HEK293 (cell line): ENCODE data around the gene MYO5B.

Experiments
- CTCF ChIA-PET: fragments of 350-600 bp; formaldehyde crosslinking; extraction: SDS; loops from one replicate; lab custom pipeline; 2021; ENCODE audit warnings: antibody characterized with exemption; lab: Yijun Ruan, JAX
- POLR2A ChIA-PET: fragments of 300-600 bp; formaldehyde crosslinking; extraction: SDS; loops from one replicate; lab custom pipeline; 2020; ENCODE audit warnings: antibody characterized with exemption, inconsistent platforms; lab: Yijun Ruan, JAX
- H3K27ac ChIP-seq: fragments of 200-500 bp; sonication (Bioruptor generic); 2 replicates; pipeline ENCODE4 v1.5.1; 2014; ENCODE audit warnings: low read depth, low read length, control low read depth, inconsistent platforms; ENCODE audit errors: extremely low read depth
- H3K36me3 ChIP-seq, 2 experiments: fragments of 200-500 bp in 1 of 2; sonication (Bioruptor generic) in 1 of 2; 1 replicate in 1 of 2; 2 replicates in 1 of 2; pipeline ENCODE4 v1.5.1; 2014 to 2017; ENCODE audit warnings: inconsistent platforms in 2 of 2, low read length in 2 of 2; ENCODE audit not compliant: control insufficient read depth in 2 of 2, insufficient read depth in 1 of 2
- H3K4me1 ChIP-seq: fragments of 200-500 bp; sonication (Bioruptor generic); 2 replicates; pipeline ENCODE4 v1.5.1; 2014; ENCODE audit warnings: mild to moderate bottlenecking, low read length, inconsistent platforms; ENCODE audit not compliant: control insufficient read depth, insufficient read depth
- H3K4me3 ChIP-seq: 2 replicates; pipeline ENCODE4 v1.5.1; 2011; ENCODE audit warnings: low read depth, mild to moderate bottlenecking, control low read depth, low read length, moderate library complexity
- H3K9me3 ChIP-seq: fragments of 200-500 bp; sonication (Bioruptor generic); 2 replicates; pipeline ENCODE4 v1.5.1; 2014; ENCODE audit warnings: low read depth, low read length, inconsistent platforms; ENCODE audit not compliant: control insufficient read depth, insufficient read depth
- GLI4 ChIP-seq: fragments of 450-650 bp; formaldehyde crosslinking; IDR thresholded peaks from 2 replicates; pipeline ENCODE4 v1.5.1; 2016; ENCODE audit warnings: missing biosample characterization, missing genetic modification characterization
- GLIS2 ChIP-seq: fragments of 450-650 bp; formaldehyde crosslinking; IDR thresholded peaks from 2 replicates; pipeline ENCODE4 v1.5.1; 2016; ENCODE audit warnings: missing biosample characterization, missing genetic modification characterization
- HOXD13 ChIP-seq: sonication (generic); formaldehyde crosslinking; IDR thresholded peaks from 2 replicates; pipeline ENCODE4 v1.8.0; 2022; ENCODE audit warnings: missing genetic modification reagents, borderline replicate concordance
- IKZF3 ChIP-seq: fragments of 450-650 bp; IDR thresholded peaks from 2 replicates; pipeline ENCODE4 v1.5.0; 2018; ENCODE audit warnings: missing biosample characterization, mild to moderate bottlenecking, missing genetic modification characterization, moderate library complexity
- OVOL3 ChIP-seq: fragments of 450-650 bp; formaldehyde crosslinking; IDR thresholded peaks from 2 replicates; pipeline ENCODE4 v1.5.1; 2016; ENCODE audit warnings: missing biosample characterization, missing genetic modification characterization
- REPIN1 ChIP-seq: fragments of 450-650 bp; formaldehyde crosslinking; IDR thresholded peaks from 2 replicates; pipeline ENCODE4 v1.5.1; 2017; ENCODE audit warnings: missing biosample characterization, missing genetic modification characterization, low read depth
- SALL2 ChIP-seq: fragments of 450-650 bp; formaldehyde crosslinking; IDR thresholded peaks from 2 replicates; pipeline ENCODE4 v1.5.0; 2017; ENCODE audit warnings: missing biosample characterization, mild to moderate bottlenecking, missing genetic modification characterization, borderline replicate concordance
- SCRT2 ChIP-seq: fragments of 450-650 bp; formaldehyde crosslinking; IDR thresholded peaks from 2 replicates; pipeline ENCODE4 v1.5.1; 2016; ENCODE audit warnings: missing biosample characterization, missing genetic modification characterization
- ZEB2 ChIP-seq: fragments of 450-650 bp; formaldehyde crosslinking; IDR thresholded peaks from 2 replicates; pipeline ENCODE4 v1.5.1; 2016; ENCODE audit warnings: missing biosample characterization, missing genetic modification characterization
- ZNF114 ChIP-seq: fragments of 450-650 bp; formaldehyde crosslinking; IDR thresholded peaks from 2 replicates; pipeline ENCODE4 v1.5.0; 2017; ENCODE audit warnings: missing biosample characterization, missing genetic modification characterization
- ZNF146 ChIP-seq: fragments of 450-650 bp; formaldehyde crosslinking; IDR thresholded peaks from 2 replicates; pipeline ENCODE4 v1.5.1; 2016; ENCODE audit warnings: missing biosample characterization, missing genetic modification characterization
- ZNF175 ChIP-seq: fragments of 450-650 bp; formaldehyde crosslinking; IDR thresholded peaks from 2 replicates; pipeline ENCODE4 v1.5.1; 2016; ENCODE audit warnings: missing biosample characterization, missing genetic modification characterization
- ZNF24 ChIP-seq: fragments of 450-650 bp; formaldehyde crosslinking; IDR thresholded peaks from 2 replicates; pipeline ENCODE4 v1.5.1; 2016; ENCODE audit warnings: missing biosample characterization, missing genetic modification characterization
- ZNF292 ChIP-seq: fragments of 450-650 bp; formaldehyde crosslinking; IDR thresholded peaks from 2 replicates; pipeline ENCODE4 v1.5.1; 2016; ENCODE audit warnings: low read depth, missing biosample characterization, missing genetic modification characterization, borderline replicate concordance
- ZNF449 ChIP-seq: fragments of 450-650 bp; formaldehyde crosslinking; IDR thresholded peaks from 2 replicates; pipeline ENCODE4 v1.5.1; 2017; ENCODE audit warnings: missing biosample characterization, mild to moderate bottlenecking, missing genetic modification characterization, moderate library complexity
- ZNF48 ChIP-seq: fragments of 450-650 bp; formaldehyde crosslinking; IDR thresholded peaks from 2 replicates; pipeline ENCODE4 v1.5.1; 2016; ENCODE audit warnings: missing biosample characterization, missing genetic modification characterization
- ZNF501 ChIP-seq: fragments of 450-650 bp; formaldehyde crosslinking; IDR thresholded peaks from 2 replicates; pipeline ENCODE4 v1.5.1; 2016; ENCODE audit warnings: missing biosample characterization, missing genetic modification characterization
- ZNF510 ChIP-seq: fragments of 450-650 bp; formaldehyde crosslinking; IDR thresholded peaks from 2 replicates; pipeline ENCODE4 v1.5.1; 2018; ENCODE audit warnings: mild to moderate bottlenecking, missing genetic modification characterization, missing biosample characterization; ENCODE audit not compliant: insufficient replicate concordance
- ZNF548 ChIP-seq: fragments of 450-650 bp; formaldehyde crosslinking; IDR thresholded peaks from 2 replicates; pipeline ENCODE4 v1.5.1; 2016; ENCODE audit warnings: missing biosample characterization, missing genetic modification characterization
- ZNF585B ChIP-seq: fragments of 450-650 bp; formaldehyde crosslinking; IDR thresholded peaks from 2 replicates; pipeline ENCODE4 v1.5.1; 2016; ENCODE audit warnings: missing biosample characterization, missing genetic modification characterization
- ZNF610 ChIP-seq: fragments of 450-650 bp; formaldehyde crosslinking; IDR thresholded peaks from 2 replicates; pipeline ENCODE4 v1.5.1; 2016; ENCODE audit warnings: missing biosample characterization, missing genetic modification characterization, borderline replicate concordance
- ZNF621 ChIP-seq: fragments of 450-650 bp; formaldehyde crosslinking; IDR thresholded peaks from 2 replicates; pipeline ENCODE4 v1.5.1; 2017; ENCODE audit warnings: missing biosample characterization, missing genetic modification characterization
- ZNF664 ChIP-seq: fragments of 450-650 bp; formaldehyde crosslinking; IDR thresholded peaks from 2 replicates; pipeline ENCODE4 v1.5.1; 2016; ENCODE audit warnings: missing biosample characterization, missing genetic modification characterization
- ZSCAN16 ChIP-seq: fragments of 450-650 bp; formaldehyde crosslinking; IDR thresholded peaks from 2 replicates; pipeline ENCODE4 v1.5.1; 2016; ENCODE audit warnings: missing biosample characterization, missing genetic modification characterization
- TF ChIP-seq, protein P1 (sequence below): fragments of 450-650 bp; formaldehyde crosslinking; IDR thresholded peaks from 2 replicates; pipeline ENCODE4 v1.5.1; 2016; ENCODE audit warnings: missing biosample characterization, missing genetic modification characterization
- TF ChIP-seq, protein P2 (sequence below): fragments of 450-650 bp; formaldehyde crosslinking; conservative IDR thresholded peaks from 2 replicates; pipeline ENCODE4 v1.5.1; 2016; ENCODE audit warnings: low read depth, missing biosample characterization, missing genetic modification characterization

Gene MYO5B

DNA sequence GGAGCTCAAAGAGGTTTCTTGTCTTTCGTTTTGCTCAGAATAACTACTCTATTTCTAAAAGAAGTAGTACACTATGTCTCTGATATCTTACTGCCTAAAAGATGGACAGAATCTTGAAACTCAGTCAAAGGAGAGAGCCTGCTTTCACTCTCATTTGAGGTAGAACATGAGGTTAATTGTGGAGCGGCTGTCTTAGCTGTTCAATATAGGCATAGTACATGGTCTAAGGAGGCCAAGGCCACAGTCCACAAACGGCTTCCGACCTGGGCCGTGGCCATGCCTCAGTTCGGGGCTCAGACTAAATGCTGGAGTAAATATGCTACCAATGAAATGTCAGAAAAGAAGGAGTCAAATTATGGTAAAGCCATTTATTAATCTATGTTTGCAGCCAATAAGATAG is 195.8 kb downstream of the MYO5B start:
- H3K4me3 ChIP-seq = no peak overlapping the region
- no peaks in the 10 kb centered on the region; a peak in 1 of 3 replicates for H3K36me3 ChIP-seq
- CTCF ChIA-PET = interaction anchor here (0.5 kb wide), 1 partner anchor 45 kb away, joined by 3 read pairs; no protein-coding TSS in a partner anchor
- no peak overlapping the region for H3K27ac ChIP-seq
- POLR2A ChIA-PET = no interaction called here
- H3K4me1 ChIP-seq = 0 out of 2 replicates have a peak, but pooled peaks cover 4% of the 10 kb centered on the region
- TF ChIP-seq ZNF585B (tag by site-specific recombination) = no peak
- no peak for TF ChIP-seq ZNF24 (tag by site-specific recombination)
- no peak for TF ChIP-seq ZNF449 (tag by site-specific recombination)
- TF ChIP-seq ZNF48 (tag by site-specific recombination) = no peak
- TF ChIP-seq, protein P1, sequence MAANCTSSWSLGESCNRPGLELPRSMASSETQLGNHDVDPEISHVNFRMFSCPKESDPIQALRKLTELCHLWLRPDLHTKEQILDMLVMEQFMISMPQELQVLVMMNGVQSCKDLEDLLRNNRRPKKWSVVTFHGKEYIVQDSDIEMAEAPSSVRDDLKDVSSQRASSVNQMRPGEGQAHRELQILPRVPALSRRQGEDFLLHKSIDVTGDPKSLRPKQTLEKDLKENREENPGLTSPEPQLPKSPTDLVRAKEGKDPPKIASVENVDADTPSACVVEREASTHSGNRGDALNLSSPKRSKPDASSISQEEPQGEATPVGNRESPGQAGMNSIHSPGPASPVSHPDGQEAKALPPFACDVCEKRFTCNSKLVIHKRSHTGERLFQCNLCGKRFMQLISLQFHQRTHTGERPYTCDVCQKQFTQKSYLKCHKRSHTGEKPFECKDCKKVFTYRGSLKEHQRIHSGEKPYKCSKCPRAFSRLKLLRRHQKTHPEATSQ (tag by site-specific recombination) = no peak
- TF ChIP-seq ZNF292 (tag by site-specific recombination) = no peak
- no peak for TF ChIP-seq GLI4 (tag by site-specific recombination)
- TF ChIP-seq ZEB2 (tag by site-specific recombination) = no peak
- no peak for TF ChIP-seq ZSCAN16
- no peak for TF ChIP-seq REPIN1 (tag by site-specific recombination)
- no peak for TF ChIP-seq ZNF501 (tag by site-specific recombination)
- no peak for TF ChIP-seq SCRT2 (tag by site-specific recombination)
- no peak for TF ChIP-seq OVOL3 (tag by site-specific recombination)
- no peak for TF ChIP-seq SALL2 (tag by site-specific recombination)
- TF ChIP-seq ZNF114 (tag by site-specific recombination) = no peak
- no peak for TF ChIP-seq IKZF3 (tag by site-specific recombination)
- no peak for TF ChIP-seq ZNF621
- no peak for TF ChIP-seq GLIS2 (tag by site-specific recombination)
- TF ChIP-seq ZNF548 (tag by site-specific recombination) = no peak
- no peak for TF ChIP-seq ZNF510 (tag by site-specific recombination)
- no peaks in the 10 kb centered on the region for H3K9me3 ChIP-seq

DNA sequence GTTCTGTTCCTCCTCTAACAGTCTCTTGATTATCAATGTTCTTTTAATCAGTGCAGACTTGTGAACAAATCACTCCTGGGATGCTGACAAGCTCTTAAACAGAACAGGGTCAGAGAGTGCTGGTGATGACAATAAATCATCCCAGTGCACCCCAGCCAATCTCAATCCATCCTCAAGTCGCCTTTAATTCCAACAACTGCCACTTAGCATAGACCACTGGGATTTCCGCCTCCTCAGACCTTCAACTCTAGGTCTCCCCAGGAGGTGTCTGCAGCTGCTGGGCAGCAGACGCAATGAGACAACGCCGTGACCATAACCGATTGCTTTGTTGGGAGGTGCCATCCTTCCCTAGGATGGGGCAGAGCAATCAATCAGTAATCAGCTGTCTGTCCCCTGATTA is 197.4 kb downstream of the MYO5B start:
- ChIA-PET POLR2A (interaction anchor here (0.6 kb wide), 1 partner anchor 188 kb away, joined by 4 read pairs; no protein-coding TSS in a partner anchor), CTCF (interaction anchor here (0.6 to 0.7 kb wide), 2 partner anchors 57 to 76 kb away, joined by 3 read pairs; no protein-coding TSS in a partner anchor)
- Histone ChIP-seq H3K27ac (no peak overlapping the region), H3K9me3 (no peaks in the 10 kb centered on the region), H3K4me3 (no peak overlapping the region), H3K36me3 (no peaks in the 10 kb centered on the region; a peak in 1 of 3 replicates), H3K4me1 (0 out of 2 replicates have a peak, but pooled peaks cover 4% of the 10 kb centered on the region)
- TF ChIP-seq ZNF146 (tag by site-specific recombination) (no peak), ZNF664 (tag by site-specific recombination) (no peak), ZNF449 (tag by site-specific recombination) (no peak), HOXD13 (CRISPR knock-in tag) (no peak), ZNF292 (tag by site-specific recombination) (no peak), ZNF610 (no peak), ZNF175 (tag by site-specific recombination) (no peak)
- TF ChIP-seq, protein P2, sequence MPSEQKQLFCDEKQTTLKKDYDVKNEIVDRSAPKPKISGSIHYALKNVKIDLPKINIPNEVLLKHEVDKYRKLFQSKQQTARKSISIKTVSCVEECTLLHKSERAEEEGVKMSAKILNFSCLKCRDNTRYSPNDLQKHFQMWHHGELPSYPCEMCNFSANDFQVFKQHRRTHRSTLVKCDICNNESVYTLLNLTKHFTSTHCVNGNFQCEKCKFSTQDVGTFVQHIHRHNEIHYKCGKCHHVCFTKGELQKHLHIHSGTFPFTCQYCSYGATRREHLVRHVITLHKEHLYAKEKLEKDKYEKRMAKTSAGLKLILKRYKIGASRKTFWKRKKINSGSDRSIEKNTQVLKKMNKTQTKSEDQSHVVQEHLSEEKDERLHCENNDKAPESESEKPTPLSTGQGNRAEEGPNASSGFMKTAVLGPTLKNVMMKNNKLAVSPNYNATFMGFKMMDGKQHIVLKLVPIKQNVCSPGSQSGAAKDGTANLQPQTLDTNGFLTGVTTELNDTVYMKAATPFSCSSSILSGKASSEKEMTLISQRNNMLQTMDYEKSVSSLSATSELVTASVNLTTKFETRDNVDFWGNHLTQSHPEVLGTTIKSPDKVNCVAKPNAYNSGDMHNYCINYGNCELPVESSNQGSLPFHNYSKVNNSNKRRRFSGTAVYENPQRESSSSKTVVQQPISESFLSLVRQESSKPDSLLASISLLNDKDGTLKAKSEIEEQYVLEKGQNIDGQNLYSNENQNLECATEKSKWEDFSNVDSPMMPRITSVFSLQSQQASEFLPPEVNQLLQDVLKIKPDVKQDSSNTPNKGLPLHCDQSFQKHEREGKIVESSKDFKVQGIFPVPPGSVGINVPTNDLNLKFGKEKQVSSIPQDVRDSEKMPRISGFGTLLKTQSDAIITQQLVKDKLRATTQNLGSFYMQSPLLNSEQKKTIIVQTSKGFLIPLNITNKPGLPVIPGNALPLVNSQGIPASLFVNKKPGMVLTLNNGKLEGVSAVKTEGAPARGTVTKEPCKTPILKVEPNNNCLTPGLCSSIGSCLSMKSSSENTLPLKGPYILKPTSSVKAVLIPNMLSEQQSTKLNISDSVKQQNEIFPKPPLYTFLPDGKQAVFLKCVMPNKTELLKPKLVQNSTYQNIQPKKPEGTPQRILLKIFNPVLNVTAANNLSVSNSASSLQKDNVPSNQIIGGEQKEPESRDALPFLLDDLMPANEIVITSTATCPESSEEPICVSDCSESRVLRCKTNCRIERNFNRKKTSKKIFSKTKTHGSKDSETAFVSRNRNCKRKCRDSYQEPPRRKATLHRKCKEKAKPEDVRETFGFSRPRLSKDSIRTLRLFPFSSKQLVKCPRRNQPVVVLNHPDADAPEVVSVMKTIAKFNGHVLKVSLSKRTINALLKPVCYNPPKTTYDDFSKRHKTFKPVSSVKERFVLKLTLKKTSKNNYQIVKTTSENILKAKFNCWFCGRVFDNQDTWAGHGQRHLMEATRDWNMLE (tag by site-specific recombination) = no peak
